ENCODE results near the gene ACTMAP.
"Not testable (repeated sequence)": the region's sequence is repeated elsewhere in the genome, so short reads cannot be mapped to it uniquely, and the experiment has no call there.

Gene ACTMAP

GRCh38 chr19:40775632-40776022 lies 25.4 kb upstream of the ACTMAP start:
- DNase-seq = no peak

- no peak for DNase-seq
Observed at GRCh38 chr19:40774916-40775631, 24.8 kb upstream of the ACTMAP start, which contains the start of gene MIA. Gene MIA (plus strand): TSS chr19:40775521. CDS start chr19:40775543, 22 bp downstream.

DNA sequence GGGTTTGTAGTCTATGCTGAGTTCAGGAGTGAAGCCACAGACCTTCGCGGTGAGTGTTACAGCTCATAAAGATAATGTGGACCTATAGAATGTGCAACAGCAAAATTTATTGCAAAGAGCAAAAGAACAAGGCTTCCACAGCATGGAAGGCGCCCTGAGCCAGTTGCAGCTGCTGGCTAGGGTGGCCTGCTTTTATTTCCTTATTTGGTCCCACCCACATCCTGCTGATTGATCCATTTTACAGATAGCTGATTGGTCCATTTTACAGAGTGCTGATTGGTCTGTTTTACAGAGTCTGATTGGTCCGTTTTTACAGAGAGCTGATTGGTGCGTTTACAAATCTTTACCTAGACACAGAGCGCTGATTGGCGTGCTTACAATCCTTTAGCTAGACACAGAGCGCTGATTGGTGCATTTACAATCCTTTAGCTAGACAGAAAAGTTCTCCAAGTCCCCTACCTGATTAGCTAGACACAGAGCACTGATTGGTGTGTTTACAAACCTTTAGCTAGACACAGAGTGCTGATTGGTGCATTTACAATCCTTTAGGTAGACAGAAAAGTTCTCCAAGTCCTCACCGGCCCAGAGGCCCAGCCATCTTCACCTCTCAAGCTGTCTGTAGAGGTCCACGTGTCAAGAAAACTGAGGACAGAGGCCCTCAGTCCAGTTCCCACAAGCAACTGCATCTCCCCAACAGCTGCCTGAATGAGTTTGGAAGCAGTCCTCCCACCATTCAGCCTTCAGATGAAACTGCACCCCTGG lies 21.0 kb upstream of the ACTMAP start:
- DNase-seq = not testable (repeated sequence)

- DNase-seq = no peak
Observed at GRCh38 chr19:40768869-40769268, 18.6 kb upstream of the ACTMAP start.

- not testable (repeated sequence) for DNase-seq
Observed at GRCh38 chr19:40766385-40766784, 16.1 kb upstream of the ACTMAP start.

- no peak for DNase-seq
Observed at GRCh38 chr19:40763963-40764362, 13.7 kb upstream of the ACTMAP start.

DNA sequence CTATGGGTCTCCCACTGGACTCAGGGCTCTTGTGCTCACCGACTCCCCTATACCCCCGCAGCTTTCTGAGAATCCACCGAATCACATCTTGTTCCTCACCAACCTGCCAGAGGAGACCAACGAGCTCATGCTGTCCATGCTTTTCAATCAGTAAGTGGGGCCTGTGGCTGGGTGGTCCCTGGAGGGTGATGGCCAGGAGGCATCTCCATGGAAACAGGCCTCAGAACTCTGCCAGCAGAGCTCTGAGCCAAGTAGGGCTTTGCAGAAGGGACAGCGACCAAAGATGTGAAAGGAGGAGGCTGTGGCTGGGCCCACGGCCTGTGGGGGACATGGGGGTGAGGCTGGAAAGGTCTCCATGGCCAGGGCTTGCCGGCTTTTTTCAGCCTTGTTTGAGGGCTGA lies 13.2 kb upstream of the ACTMAP start:
- DNase-seq = no peak

GRCh38 chr19:40762754-40763470 lies 12.6 kb upstream of the ACTMAP start:
- no peak for DNase-seq

DNA sequence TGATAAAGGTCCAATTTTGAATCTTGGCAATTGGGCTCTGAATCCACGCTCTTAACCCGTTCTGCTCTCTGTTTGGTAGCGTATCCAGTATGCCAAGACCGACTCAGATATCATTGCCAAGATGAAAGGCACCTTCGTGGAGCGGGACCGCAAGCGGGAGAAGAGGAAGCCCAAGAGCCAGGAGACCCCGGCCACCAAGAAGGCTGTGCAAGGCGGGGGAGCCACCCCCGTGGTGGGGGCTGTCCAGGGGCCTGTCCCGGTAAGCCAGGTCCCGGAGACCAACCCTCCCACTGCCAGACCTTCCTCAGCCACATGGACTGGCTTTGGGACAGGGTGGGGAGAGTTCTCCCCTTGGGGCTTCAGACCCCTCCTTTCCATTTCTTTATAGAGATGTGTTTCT lies 9.1 kb upstream of the ACTMAP start:
- DNase-seq = no peak

DNA sequence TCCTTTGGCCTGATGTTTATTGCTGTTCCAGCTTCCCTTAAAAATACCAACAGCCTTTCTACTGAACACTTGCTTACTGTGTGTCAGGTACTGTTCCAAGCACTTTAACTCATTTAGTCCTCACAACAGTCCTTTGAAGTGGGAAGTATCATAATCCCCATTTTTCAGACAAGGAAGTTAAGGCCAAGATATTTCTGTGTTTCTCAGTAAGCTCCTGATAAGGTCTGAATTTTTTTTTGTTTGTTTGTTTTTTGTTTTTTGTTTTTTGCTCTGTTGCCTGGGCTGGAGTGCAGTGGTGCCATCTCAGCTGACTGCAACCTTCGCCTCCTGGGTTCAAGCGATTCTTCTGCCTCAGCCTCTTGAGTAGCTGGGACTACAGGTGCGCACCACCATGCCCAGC lies 8.2 kb upstream of the ACTMAP start:
- DNase-seq = no peak

DNA sequence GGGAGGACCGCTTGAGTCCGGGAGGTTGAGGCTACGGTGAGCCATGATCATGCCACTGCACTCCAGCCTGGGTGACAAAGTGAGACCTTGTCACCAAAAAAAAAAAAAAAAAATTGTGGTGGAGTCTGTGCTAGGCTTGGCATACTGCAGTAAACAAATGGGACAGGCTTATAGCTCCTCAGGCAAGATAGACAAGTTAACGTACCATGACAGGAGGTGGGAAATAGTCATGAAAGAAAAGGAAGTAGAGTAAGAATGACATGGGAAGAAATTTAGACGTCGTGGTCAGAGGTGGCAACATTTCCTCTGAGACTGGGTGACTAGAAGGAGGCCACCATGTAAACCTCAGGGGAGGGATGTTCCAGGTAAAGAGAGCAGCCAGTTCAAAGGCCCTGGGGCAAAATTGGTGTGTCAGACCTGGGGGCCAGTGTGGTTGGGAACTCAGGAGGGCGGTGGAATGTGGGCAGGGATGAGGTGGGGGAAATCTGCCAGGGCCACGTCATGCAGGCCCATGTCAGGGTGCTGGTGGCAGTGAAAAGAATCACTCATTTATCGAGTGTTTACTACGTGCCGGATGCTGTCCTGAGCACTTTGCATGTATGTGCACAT lies 6.3 kb upstream of the ACTMAP start:
- no peak for DNase-seq

DNA sequence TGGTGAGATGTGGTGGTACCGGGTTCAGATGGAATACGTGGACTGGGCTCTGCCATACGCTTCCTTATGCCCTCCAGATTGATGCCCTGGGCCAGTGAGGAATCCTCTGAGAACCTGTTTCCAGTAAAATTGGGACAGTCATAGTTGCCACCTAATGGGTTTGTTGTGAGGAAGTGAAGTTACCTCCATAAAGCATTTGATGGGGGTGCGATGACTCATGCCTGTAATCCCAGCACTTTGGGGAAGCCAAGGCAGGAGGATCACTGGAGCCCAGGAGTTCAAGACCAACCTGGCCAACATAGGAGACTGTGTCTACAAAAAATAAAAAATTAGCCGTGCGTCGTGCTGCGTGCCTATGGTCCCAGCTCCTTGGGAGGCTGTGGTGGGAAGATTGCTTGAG lies 5.5 kb upstream of the ACTMAP start:
- DNase-seq = no peak

- no peak for DNase-seq
Observed at GRCh38 chr19:40755248-40755624, 5.0 kb upstream of the ACTMAP start.

DNA sequence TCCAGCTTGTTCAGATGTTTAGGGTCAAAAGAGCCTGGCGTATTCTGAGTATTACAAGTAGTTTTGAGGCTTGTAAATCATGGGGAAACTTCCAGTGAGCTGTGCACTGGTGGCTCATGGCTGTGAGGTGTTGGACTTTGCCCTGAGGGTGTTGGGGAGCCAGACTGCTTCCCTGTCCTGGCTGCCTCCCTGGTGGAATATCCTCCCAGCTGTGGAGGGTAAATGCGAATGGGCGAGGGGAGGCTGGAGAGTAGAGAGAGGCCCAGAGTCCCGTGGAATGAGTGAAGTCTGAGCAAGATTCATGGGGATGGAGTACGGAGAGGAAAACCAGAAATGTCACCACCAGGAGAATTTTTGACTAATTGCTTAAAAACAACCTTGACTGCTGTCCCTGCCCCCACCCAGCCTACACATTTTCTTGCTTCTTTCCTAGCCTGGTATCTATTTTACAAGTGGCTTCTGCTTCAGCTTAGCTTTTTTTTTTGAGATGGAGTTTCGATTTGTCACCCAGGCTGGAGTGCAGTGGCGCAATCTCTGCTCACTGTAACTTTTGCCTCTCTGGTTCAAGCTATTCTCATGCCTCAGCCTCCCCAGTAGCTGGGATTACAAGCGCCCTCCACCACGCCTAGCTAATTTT lies 4.5 kb upstream of the ACTMAP start:
- no peak for DNase-seq

GRCh38 chr19:40752257-40752781 lies 2.0 kb upstream of the ACTMAP start:
- DNase-seq = no peak

- DNase-seq = no peak
Observed at GRCh38 chr19:40750874-40751537, 729 bp upstream of the ACTMAP start, which contains the start of gene SNRPA. Gene SNRPA (plus strand): TSS chr19:40751203. CDS start chr19:40751409, 206 bp downstream.

- DNase-seq = no peak
Observed at GRCh38 chr19:40747536-40747935, 2.7 kb downstream of the ACTMAP start.

DNA sequence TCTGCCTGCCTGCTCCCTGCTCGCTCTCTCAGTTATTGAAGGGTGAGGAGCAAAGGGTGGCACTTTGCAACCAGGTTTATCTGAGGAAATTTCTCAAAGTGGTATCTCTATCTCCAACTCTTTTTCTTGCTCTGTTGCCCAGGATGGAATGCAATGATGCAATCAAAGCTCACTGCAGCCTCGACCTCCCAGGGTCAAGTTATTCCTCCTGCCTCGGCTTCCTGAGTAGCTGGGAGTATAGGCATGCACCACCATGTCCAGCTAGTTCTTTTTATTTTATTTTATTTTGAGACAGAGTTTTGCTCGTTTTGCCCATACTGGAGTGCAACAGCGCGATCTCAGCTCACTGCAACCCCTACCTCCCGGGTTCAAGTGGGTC lies 4.9 kb downstream of the ACTMAP start:
- no peak for DNase-seq

- no peak for DNase-seq
Observed at GRCh38 chr19:40744554-40745401, 5.5 kb downstream of the ACTMAP start.

DNA sequence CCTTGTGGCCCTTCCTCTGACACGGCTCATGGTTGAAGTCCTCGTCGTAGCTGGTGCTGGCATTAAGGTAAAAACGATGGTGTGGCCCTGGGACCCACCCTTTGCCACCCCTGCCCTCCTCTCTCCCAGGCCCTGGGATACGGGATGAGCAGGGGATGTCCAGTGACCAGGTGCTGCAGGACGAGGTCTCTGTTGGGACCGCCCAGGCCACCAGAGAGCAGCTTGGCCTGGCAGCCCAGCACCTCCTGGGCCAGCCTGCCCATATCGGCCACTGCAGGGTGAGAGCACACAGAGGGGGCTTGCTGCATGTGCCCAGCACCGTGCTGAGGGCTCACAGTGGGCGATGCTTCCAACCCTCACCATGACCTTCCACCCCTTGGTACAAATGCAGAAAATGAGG lies 6.4 kb downstream of the ACTMAP start:
- DNase-seq = no peak

DNA sequence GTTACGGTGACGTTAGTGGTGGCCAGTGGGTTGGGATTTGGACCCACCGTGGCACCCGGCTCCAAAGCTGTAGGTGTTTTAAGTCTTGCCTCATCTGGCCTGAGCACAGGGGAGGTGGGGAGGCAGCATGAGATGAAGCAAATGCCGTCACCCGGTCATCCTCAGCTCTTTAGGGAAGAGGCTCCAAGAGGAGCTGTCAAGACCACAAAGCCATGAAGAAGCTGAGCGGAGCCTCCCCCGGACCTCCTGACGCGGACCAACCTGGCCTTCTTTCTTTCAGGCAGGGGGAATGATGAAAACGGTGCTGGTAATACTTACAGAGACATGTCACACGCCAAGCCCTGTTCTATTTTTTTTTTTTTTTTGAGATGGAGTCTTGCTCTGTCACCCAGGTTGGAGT lies 7.4 kb downstream of the ACTMAP start:
- DNase-seq = no peak

Measured in activated T-cell treated with anti-CD3 and anti-CD28 coated beads, Interleukin-2, amount 50 U/mL, for 1 hour (primary cell).